Activated CD4-positive, CD25-positive, alpha-beta regulatory T cell treated with anti-CD3 and anti-CD28 coated beads, Interleukin-2, amount 50 U/mL, for 72 hours (primary cell): ENCODE measurements around the gene FCN2.

Experiments
- DNase-seq: peaks from one replicate; pipeline ENCODE4 v3.0.0; 2021

FCN2 gene

DNA sequence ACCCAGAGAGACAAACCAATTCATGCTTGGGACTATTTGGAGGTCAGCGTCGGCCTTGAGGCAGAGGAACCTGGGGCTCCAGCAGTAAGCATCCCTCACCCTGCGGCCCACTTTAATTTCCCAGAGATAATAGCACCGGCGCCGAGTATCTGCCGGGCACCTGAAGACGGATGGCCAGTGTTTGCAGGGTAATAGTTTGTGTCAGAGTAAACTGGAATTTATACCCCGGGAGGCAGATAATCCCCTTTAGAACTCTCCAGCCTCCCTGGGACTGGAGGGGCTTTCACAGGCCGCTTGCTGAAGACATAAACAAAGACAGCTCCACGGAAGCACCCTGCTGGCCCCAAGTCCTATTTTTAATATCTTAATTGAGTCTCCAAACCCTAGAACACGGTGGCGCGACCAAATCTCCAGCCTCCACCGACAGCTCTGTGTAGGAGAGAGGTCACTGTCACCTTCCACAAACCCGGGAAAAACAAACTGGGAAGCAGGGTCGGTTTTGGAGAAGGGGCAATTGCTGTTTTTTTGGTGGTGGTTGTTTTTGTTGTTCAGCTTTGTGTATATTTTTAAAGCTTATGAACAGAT is 54.5 kb downstream of the FCN2 start:
- no peak for DNase-seq

DNA sequence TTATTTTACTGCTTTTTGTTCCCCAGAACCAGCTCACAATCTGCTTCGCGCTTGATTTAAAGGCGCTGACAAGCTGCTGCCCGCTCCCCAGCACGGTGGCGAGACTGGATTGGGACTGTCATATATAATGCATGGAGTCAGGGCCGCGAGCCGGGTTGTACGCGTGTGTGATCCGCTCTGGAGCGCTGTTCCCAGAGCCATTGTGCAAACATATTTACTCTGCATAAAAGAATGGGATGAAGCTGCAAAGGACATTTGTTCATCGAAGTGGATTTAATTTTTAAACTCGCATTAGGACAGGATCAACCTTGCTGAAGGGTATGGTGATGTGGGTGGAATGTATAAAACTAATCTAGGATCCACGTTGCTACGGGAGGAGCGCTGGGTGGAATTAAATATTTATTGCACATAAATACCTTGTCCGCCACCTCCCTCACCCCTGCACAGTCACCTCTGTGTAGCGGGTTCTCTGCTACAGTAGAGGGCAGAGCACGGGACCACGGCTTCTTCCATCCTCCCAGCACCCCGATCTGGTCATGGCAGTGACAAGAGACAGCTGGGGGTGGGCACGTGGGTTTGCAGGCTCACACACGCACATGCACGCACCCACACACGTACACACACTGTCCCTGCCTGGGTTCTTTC is 55.2 kb downstream of the FCN2 start:
- DNase-seq: no peak

DNA sequence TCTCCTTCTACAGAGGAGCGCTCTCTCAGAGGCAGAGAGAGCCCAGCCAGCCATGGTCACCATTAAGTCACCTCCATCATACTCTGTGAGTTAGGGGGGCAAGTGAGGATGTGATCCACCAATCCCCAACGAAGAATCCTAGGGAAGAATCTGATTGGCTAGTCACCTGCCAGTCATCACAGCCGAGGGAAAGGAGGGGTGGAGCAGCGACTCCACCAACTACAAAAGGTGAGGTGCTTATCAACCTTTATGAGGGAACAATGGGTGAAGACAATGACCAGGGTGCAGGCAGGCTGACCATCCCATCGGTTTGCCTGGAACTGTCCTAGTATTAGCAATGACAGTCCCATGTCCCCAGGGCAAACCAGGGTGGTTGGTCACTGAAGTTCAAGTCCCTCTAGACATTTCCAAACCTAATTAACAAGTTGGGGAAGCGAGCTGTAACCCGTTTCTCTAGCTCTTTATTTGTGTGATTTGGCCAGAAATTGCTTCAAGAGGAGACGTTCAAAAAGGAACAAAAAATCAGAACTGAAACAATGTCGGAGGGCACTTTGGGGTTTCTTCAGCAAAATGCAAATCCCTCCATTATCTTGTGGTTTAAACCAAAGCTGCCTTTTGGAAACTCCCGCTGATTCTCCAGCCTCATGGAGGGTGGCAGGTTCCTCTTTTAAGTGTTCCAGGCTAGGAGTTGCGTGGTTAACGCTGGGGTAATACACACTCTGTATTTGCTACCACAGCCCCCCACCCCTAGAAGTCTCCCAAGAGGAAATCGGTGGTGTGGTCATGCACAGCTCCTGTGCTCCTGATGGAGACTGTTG is 55.9 kb downstream of the FCN2 start:
- DNase-seq: no peak
